ENCODE measurements around the gene EXD2.
A peak's percentile ranks its signal among the peaks of the same experiment; 100 is the strongest.
"Not testable (repeated sequence)": the region's sequence is repeated elsewhere in the genome, so short reads cannot be mapped to it uniquely, and the experiment has no call there.

Gene EXD2

GRCh38 chr14:69268223-69268622 is 76.9 kb downstream of the EXD2 start:
- intact Hi-C loops (cut with DNase I): no loop called here
- DNase-seq: no peak

DNA sequence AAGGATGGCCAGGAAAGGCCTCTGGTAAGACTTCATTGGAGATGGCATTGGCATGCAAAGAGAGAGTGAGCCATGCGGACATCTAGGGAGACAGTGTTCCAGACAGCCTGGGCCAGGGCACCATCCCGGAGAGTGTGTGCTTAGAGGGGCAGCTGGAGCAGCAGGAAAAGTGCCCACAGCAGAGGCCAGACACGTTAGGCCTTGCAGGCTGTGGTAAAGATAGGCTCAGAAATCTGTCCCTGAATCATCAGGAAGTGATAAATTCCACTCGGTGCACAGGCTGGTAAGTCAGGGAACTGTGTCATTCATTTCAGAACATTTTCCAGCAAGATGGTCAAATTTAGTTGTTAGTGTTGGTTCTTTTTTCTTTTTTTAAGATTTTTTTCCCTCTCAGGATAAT is 77.5 kb downstream of the EXD2 start:
- intact Hi-C loops (cut with DNase I): no loop called here
- DNase-seq: no peak

DNA sequence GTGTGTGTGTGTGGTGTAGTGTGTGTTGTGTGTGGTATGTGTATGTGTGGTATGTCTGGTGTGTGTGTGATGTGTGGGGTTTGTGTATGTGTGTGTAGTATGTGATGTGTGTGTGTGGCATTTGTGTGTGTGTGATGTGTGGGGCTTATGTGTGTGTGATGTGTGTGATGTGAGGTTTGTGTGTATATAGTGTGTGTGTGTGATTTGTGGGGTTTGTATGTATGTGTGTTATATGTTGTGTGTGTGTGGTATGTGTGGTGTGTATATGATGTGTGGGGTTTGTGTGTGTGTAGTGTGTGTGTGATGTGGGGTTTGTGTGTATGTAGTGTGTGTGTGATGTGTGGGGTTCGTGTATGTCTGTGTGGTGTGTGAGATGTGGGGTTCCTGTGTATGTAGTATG is 78.1 kb downstream of the EXD2 start:
- intact Hi-C loops (cut with DNase I): no loop called here
- no peak for DNase-seq

GRCh38 chr14:69270097-69270496 is 78.8 kb downstream of the EXD2 start:
- intact Hi-C loops (cut with DNase I): no loop called here
- no peak for DNase-seq

- intact Hi-C loops (cut with DNase I): no loop called here
- peak in 7 of 42 donors; percentile 22 to 75 (median 53) for DNase-seq
These were observed 79.8 kb downstream of the EXD2 start for GRCh38 chr14:69270795-69271708.

GRCh38 chr14:69274321-69274720 is 83.0 kb downstream of the EXD2 start:
- intact Hi-C loops (cut with DNase I): no loop called here
- DNase-seq: no peak

DNA sequence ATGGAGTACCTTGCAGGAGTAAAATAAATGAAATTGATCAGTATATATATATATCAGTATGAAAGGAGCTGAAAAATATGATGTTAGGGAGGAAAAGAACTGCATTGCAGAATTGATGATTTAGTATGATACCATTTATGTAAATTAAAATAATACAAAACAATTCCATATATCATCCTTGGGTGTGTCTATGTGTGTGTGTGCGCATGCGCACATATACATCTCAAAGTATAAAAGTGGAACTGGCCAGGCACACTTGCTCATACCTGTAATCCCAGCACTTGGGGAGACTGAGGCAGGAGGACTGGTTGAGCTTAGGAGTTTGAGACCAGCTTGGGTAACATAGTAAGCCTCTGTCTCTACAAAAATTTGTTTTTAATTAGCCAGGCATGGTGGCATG is 84.0 kb downstream of the EXD2 start:
- DNase-seq: no peak
- intact Hi-C loops (cut with DNase I): no loop called here

- DNase-seq; intact Hi-C loops (cut with DNase I): not testable (repeated sequence)
These were observed 86.1 kb downstream of the EXD2 start for GRCh38 chr14:69277356-69277755.

DNA sequence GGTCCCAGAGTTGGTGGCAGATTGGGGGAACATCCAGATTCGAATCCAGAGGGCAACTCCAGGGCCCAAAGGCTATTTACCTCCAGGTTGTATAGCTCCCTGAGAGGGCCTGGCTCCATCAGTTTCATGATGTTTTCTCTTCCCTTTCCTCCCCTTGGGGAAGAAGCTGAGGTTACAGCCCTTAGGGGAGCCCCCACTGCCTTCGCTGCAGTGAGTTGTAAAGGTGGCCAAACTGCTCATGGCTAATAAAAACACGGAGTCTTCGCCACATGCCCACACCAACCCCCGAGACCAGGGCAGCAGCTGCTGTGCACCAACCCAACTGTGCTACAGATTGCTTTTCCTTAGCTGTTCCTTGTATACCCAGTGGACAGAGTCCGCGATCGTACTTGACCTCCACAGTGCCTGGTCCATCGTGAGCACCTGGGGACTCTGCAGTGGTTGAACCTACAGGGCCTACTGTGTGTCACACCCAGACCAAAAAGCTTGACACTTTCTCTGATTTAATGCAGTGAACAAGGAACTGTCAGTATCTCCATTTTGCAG is 89.5 kb downstream of the EXD2 start:
- no peak for DNase-seq
- intact Hi-C loops (cut with DNase I): no loop called here

DNA sequence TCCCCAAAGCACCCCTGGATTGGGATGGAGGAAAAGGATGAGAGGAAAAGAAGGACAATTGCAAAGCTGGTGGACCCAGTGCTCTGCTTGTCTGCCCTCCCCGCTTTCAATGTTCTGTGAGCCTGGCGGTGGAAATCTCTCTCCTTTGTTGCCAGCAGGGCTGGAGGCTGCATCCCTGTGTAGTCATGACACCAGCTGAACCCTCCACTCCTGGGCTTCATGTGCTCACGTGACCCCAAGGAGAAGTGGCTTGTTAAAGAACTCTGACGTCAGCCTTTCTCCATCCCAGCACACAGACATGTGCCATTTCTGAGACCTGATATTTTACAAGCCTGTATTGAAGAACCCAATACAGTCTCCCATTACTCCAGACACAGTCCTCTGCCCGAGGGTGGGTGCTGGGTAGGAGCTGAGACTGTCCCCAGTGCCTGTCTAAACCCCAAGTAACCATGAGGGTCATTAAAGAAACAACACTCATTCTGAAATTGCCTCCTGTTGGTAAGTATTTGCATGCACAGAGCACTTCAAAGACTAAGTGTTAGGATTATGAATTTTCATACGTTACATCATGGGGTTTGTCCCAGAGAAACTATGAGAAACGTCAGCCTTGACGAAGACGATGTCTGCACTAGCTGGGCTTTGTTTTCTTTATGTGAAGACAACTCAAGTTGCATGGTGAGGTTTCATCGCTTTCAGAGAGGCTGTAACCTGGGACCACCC is 90.3 kb downstream of the EXD2 start:
- peak in 2 of 42 donors; percentile 20 to 43 for DNase-seq
- intact Hi-C loops (cut with DNase I): no loop called here

DNA sequence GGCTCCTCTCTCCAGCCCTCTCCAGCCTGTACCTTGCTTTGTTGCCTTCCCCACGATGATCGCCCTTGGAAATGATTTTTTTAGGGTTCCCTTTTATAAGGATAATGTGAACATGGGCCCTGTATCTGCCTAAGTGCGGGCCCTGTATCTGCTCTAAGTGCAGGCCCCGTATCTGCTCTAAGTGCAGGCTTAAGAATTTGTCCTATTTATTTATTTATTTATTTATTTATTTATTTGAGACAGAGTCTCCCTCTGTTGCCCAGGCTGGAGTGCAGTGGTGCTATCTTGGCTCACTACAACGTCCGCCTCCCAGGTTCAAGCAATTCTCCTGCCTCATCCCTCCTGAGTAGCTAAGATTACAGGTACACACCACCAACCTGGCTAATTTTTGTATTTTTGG is 91.2 kb downstream of the EXD2 start:
- intact Hi-C loops (cut with DNase I): no loop called here
- no peak for DNase-seq

DNA sequence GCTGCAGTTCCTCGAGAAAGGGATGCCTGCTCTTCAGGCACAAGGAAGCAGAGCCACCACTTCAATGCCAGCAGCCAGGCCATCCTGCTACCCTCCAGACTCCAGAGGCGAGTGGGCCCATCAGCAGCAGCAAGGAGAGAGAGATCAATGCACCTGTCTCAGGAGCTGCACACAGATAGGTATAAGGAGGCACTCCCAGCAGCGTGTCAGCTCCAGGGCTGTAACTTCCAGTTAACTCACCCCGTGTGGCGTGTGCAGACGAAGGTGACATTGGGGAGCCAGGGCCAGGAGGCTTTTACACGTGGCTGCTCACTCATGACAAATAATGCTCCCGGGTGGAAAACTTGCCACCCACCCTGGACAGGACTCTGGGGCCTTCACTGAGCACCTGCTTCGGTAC is 92.9 kb downstream of the EXD2 start:
- intact Hi-C loops (cut with DNase I): no loop called here
- no peak for DNase-seq

DNA sequence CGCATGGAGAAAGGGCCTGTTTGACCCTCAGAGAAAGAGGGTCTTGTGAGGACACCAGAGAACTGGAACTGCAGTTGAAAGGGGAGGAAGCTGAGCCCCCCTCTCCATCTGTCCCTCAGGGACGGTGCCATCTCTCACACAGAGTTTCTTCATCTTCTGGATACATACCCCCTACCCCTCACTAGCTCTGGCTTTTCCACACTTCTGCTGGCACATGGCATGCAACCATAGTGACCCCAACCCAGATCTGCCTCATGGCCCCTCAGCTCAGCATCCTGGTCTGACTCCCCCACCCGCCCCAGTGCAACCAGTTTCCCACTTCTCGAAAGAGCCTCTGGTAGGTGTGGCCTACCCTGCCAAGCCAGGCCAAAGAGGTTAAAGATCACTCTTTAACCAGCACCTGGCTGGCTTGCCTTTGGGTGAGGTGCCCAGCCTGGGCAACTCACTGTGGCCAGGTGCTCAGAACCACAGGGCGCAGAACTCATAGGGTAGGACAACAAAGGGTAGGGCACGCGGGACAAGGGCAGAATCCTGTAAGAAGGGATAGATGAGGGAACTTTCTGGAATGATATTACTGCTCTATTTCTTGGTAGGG is 94.5 kb downstream of the EXD2 start:
- intact Hi-C loops (cut with DNase I): no loop called here
- DNase-seq: no peak

DNA sequence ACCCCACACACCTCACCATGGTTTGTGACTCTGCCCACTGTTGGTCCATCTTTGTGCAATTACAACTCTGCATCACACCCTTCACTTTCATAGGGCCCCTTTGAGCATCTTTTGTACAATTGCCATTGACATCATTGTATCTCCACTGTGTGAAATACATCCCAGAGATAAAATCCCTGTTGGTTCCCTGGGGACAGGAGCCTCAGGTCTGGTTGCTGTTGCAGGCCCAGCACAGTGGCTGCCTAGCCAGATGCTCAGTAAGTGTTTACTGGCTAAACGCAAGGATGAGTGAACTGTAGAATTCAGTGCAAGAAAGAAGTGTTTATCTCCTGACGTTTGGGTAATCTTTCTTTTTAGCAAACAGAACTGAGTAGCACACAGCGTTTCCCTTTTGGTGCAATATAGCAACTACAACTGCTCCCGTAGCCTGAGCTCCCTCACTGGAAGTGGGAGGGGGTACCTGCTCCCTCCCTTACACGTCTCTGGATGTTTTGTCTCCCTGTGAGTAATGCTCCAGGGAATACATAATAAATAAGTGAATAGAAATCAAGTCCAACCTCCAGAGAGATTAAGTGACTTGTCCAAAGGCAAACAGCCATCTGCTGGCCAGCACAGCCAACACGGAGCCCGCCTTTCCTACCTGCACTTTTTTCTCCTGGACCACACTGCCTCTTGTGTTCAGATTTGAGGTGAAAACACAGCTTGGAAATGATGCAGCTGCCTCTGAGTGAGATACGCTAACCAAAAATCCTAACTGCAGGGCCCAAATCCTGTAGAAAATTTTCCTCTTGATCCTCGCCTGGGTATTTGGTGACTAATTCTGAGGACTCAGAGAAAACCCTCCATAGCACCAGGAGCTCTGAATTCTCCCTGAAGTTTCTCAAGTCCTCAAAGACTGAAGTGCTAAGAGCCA is 96.1 kb downstream of the EXD2 start:
- intact Hi-C loops (cut with DNase I): no loop called here
- DNase-seq: no peak

- intact Hi-C loops (cut with DNase I): no loop called here
- DNase-seq: peak in 20 of 42 donors; percentile 10 to 76 (median 33)
These were observed 96.9 kb downstream of the EXD2 start for GRCh38 chr14:69288011-69288771.

DNA sequence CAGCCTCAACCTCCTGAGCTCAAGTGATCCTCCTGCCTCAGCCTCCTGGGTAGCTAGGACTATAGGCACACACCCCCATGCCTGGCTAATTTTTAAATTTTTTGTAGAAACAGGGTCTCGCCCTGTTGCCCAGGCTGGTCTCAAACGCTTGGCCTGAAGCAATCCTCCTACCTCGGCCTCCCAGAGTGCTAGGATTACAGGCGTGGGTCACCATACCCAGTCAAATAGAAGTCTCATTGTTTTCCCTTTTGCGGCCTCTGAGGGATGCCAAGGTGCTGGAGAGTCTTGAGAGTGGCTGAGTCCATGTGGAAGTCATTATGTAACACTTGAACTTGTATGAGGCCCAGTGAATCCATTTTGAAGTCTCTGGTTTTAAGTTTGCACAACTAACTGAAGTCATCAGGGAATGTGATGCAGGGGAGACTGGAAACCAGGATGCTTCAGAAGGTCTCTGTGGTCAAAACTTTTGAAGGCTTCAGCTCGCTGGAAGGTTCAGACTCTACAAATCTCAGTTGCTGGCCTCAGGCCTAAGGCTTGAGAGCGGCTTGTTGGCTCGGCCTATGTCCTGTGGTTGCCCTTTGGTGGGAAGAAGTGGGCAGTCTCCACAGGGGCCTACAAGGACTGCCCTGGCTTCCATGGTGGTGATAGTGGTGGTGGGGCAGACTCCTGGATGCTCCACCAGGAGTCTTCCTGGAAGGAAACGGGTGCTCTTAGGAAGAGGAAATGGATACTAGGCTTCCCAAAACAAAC is 97.8 kb downstream of the EXD2 start:
- DNase-seq: no peak
- intact Hi-C loops (cut with DNase I): no loop called here

DNA sequence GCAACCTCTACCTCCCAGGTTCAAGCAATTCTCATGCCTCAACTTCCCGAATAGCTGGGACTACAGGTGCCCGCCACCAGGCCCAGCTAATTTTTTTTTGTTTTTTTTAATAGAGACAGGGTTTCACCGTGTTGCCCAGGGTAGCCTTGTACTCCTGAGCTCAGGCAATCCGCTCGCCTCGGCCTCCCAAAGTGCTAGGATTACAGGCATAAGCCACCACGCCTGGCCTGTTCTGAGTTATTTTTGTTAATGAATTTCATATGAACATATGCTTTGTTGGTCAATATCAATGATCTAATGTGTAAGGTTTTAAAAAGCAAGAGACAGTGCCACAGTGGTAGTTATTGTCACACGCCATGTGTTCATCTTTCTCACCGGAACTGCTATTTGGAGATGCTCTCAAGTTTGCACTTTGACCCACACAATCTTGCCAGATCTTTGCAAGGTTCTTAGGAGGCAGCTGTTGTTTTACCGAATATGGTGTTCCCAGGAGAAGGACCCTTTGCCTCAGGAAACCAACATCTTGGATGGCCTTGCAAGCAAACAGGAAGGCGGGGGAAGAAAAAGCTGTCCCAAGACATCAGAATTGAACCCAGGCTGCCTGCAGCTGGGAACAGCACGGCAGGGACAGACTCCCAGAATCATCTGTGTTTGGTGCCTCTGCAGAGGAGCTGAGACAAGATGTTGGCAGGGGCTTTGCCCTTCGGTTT is 98.7 kb downstream of the EXD2 start:
- DNase-seq: no peak
- intact Hi-C loops (cut with DNase I): no loop called here
